Neuronal stem cell (in vitro differentiated cells): ENCODE results near the gene NKIRAS2.

ENCODE experiments used
- DNase-seq: peaks from one replicate; pipeline ENCODE4 v3.0.0-alpha.2; 2013; ENCODE audit warnings: low spot score
- H2AFZ ChIP-seq: one replicate; pipeline ENCODE4 v1.6.1; 2013; ENCODE audit warnings: mild to moderate bottlenecking, low read length, inconsistent platforms
- H2AK5ac ChIP-seq: 2 replicates; pipeline ENCODE4 v1.6.1; 2013; ENCODE audit warnings: low read depth, mild to moderate bottlenecking, inconsistent platforms, low read length, moderate library complexity, mixed read lengths
- H2BK120ac ChIP-seq: 2 replicates; pipeline ENCODE4 v1.6.1; 2013; ENCODE audit warnings: low read depth, mild to moderate bottlenecking, inconsistent platforms, low read length, moderate library complexity, mixed read lengths
- H2BK12ac ChIP-seq: one replicate; pipeline ENCODE4 v1.6.1; 2013; ENCODE audit warnings: low read length, inconsistent platforms
- H2BK15ac ChIP-seq: 2 replicates; pipeline ENCODE4 v1.6.1; 2013; ENCODE audit warnings: mild to moderate bottlenecking, low read length, inconsistent platforms, mixed read lengths
- H2BK5ac ChIP-seq: one replicate; pipeline ENCODE4 v1.6.1; 2013; ENCODE audit warnings: inconsistent platforms, mild to moderate bottlenecking, low read length, moderate library complexity
- H3K14ac ChIP-seq: one replicate; pipeline ENCODE4 v1.6.1; 2013; ENCODE audit warnings: low read length, inconsistent platforms
- H3K18ac ChIP-seq: 2 replicates; pipeline ENCODE4 v1.6.1; 2013; ENCODE audit warnings: low read length, inconsistent platforms
- H3K23ac ChIP-seq: 2 replicates; pipeline ENCODE4 v1.6.1; 2013; ENCODE audit warnings: low read depth, mild to moderate bottlenecking, mixed read lengths, low read length, inconsistent platforms; ENCODE audit not compliant: poor library complexity
- H3K27ac ChIP-seq: replicated peaks from 3 replicates; pipeline ENCODE4 v1.5.1; 2013; ENCODE audit warnings: low read length, inconsistent platforms
- H3K27me3 ChIP-seq, 3 experiments: 2 replicates each; pipeline ENCODE4 v1.6.1; 2013; ENCODE audit warnings: low read length in 3 of 3, mild to moderate bottlenecking in 2 of 3, inconsistent platforms in 1 of 3, low read depth in 1 of 3, mixed read lengths in 1 of 3, moderate library complexity in 1 of 3; ENCODE audit not compliant: control insufficient read depth in 3 of 3, insufficient read depth in 3 of 3
- H3K36me3 ChIP-seq, 2 donors: replicated peaks in 1 of 2; 2 replicates each; pipeline ENCODE4 v1.6.1; 2013; ENCODE audit warnings: low read length in 2 of 2; ENCODE audit not compliant: control insufficient read depth in 2 of 2, insufficient read depth in 2 of 2
- H3K4ac ChIP-seq: 2 replicates; pipeline ENCODE4 v1.6.1; 2013; ENCODE audit warnings: inconsistent platforms, mild to moderate bottlenecking, low read length, moderate library complexity
- H3K4me1 ChIP-seq, 2 donors: 1 replicate in 1 of 2; 2 replicates in 1 of 2; pipeline ENCODE4 v1.6.1; 2013; ENCODE audit warnings: low read length in 2 of 2, low read depth in 1 of 2; ENCODE audit not compliant: control insufficient read depth in 2 of 2, insufficient read depth in 1 of 2
- H3K4me2 ChIP-seq: one replicate; pipeline ENCODE4 v1.6.1; 2013; ENCODE audit warnings: mild to moderate bottlenecking, low read length, inconsistent platforms; ENCODE audit not compliant: insufficient read depth, poor library complexity, severe bottlenecking
- H3K4me3 ChIP-seq, 2 donors: 2 replicates each; pipeline ENCODE4 v1.5.1; 2013; ENCODE audit warnings: low read length in 2 of 2, mild to moderate bottlenecking in 2 of 2, inconsistent platforms in 1 of 2, moderate library complexity in 1 of 2
- H3K79me1 ChIP-seq: one replicate; pipeline ENCODE4 v1.6.1; 2013; ENCODE audit warnings: low read depth, mild to moderate bottlenecking, inconsistent platforms, low read length, moderate library complexity
- H3K9ac ChIP-seq: one replicate; pipeline ENCODE4 v1.6.1; 2013; ENCODE audit warnings: mild to moderate bottlenecking, low read depth, low read length, inconsistent platforms; ENCODE audit not compliant: poor library complexity
- H3K9me3 ChIP-seq, 2 donors: replicated peaks in 1 of 2; 2 replicates each; pipeline versions ENCODE3 to v1.6.1; 2013; ENCODE audit warnings: low read length in 2 of 2, mild to moderate bottlenecking in 2 of 2, inconsistent platforms in 1 of 2, low read depth in 1 of 2, mixed read lengths in 1 of 2, moderate library complexity in 1 of 2; ENCODE audit not compliant: control insufficient read depth in 2 of 2, insufficient read depth in 1 of 2
- H4K8ac ChIP-seq: one replicate; pipeline ENCODE4 v1.6.1; 2013; ENCODE audit warnings: low read depth, mild to moderate bottlenecking, inconsistent platforms, low read length, moderate library complexity
- H4K91ac ChIP-seq: one replicate; pipeline ENCODE4 v1.6.1; 2013; ENCODE audit warnings: low read length, low read depth, mild to moderate bottlenecking, inconsistent platforms; ENCODE audit not compliant: poor library complexity
- WGBS, 2 donors: extraction: QIAGEN DNeasy Blood & Tissue Kit; methylation state at CpG; one replicate each; pipeline ENCODE4 v1.1.7; 2013; ENCODE audit warnings: missing lambda C conversion rate in 2 of 2, mixed read lengths in 1 of 2; ENCODE audit not compliant: insufficient read length in 2 of 2, insufficient replicate concordance in 1 of 2; ENCODE audit errors: extremely low coverage in 2 of 2; 5-methylcytosine and 5-hydroxymethylcytosine counted together

The NKIRAS2 gene

DNA sequence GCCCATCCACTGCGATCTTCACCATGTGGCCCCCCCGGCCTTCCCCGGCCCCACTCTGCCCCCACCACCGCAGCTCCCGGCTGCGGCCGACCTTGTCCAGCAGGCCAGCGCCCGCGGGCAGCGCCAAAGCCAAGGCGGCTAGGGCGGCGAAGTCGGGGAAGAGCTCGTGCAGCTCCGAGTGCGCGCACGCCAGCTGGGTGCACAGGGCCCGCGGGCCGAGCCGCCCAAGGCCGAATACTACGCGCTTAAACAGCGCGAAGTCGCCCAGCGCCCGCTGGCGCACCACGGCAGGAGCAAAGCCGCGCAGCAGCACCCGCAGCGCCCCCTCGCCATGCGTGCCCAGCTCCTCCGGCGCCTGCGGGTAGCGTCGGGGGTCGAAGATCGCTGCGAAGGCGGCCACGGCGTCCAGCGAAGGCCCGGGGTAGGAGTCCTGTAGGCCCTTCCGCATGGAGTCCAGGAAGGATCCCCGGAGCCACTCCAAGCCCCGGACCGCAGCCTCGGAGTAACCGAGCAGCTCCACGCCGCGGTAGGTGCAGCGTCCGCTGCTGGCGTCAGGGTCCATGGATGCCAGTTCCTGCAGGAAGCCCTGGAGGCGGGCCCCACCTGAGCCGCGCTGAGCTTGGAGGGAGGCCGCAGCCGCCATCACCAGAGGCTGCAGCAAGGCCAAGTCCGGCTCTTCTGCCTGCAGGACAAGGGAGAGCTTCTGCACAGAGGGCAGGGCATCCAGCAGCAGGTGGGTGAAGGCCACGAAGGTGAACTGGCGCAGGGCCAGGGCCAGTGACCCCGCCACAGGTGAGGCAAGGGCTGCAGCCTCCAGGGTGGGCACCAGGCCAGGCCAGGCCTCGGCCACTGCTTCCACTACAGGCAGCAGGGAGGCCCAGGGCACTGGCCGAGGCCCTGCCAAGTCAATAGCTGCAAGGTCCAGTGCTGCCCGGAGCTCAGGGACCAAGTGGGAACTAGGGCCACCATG, 20.2 kb downstream of the NKIRAS2 start:
- Histone ChIP-seq H4K8ac (peak overlapping the region; percentile 17), H3K18ac (peak overlapping the region; percentile 64), H3K36me3 (peaks cover 0 to 2% of the 10 kb centered on the region in 2 donors), H2BK15ac (no peak overlapping the region), H3K79me1 (no peaks in the 10 kb centered on the region), H3K27ac (no peak overlapping the region), H2BK5ac (no peak overlapping the region), H3K23ac (no peak overlapping the region), H4K91ac (no peak overlapping the region), H3K4me2 (no peak overlapping the region), H3K9ac (no peak overlapping the region), H3K4me3 (no peak overlapping the region), H3K4me1 (peaks cover 6 to 15% of the 10 kb centered on the region in 2 donors), H2BK12ac (no peak overlapping the region), H3K14ac (no peak overlapping the region), H2AFZ (no peak overlapping the region), H3K9me3 (no peaks in the 10 kb centered on the region), H2BK120ac (no peak overlapping the region), H3K27me3 (no peaks in the 10 kb centered on the region), H2AK5ac (no peak overlapping the region), H3K4ac (no peak overlapping the region)
- WGBS, 2 donors = no CpG with 5 or more reads among the region's 77 CpGs
- no peak for DNase-seq

GRCh38 chr17:42040818-42041217, 20.9 kb downstream of the NKIRAS2 start:
- Histone ChIP-seq H3K4me2 (no peak overlapping the region), H2BK5ac (no peak overlapping the region), H2BK12ac (peak overlapping the region; percentile 54), H3K27ac (no peak overlapping the region), H3K4me3 (no peak overlapping the region), H3K36me3 (peaks cover 0 to 2% of the 10 kb centered on the region in 2 donors), H2BK15ac (no peak overlapping the region), H4K8ac (peak overlapping the region; percentile 17), H3K18ac (no peak overlapping the region), H2BK120ac (no peak overlapping the region), H2AFZ (no peak overlapping the region), H3K14ac (no peak overlapping the region), H2AK5ac (no peak overlapping the region), H4K91ac (no peak overlapping the region), H3K9ac (no peak overlapping the region), H3K27me3 (no peaks in the 10 kb centered on the region), H3K79me1 (no peaks in the 10 kb centered on the region), H3K9me3 (no peaks in the 10 kb centered on the region), H3K23ac (no peak overlapping the region), H3K4ac (no peak overlapping the region), H3K4me1 (peaks cover 6 to 15% of the 10 kb centered on the region in 2 donors)
- whole genome bisulfite sequencing, 2 donors = no CpG with 5 or more reads among the region's 10 CpGs
- DNase-seq = no peak

DNA sequence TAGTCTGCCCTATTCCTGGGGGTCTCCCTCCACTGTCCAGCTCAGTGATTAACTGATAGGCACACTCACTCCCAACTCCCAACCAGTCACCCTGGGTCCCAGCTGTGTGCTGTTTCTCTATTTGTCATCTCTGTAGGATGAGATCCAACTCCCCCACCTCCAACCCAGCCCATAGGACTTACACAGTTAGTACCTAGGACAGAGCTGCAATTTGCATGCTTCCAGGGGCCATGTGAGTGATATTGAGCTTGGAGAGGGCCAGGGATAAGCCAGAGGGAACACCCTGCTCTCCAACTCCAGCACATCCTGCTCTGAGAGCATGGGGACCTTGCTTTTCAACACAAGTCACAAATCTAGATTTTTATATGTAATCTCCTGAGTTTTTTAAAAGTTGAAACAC, 21.7 kb downstream of the NKIRAS2 start:
- H3K36me3 ChIP-seq = peaks cover 0 to 2% of the 10 kb centered on the region in 2 donors
- H3K23ac ChIP-seq = no peak overlapping the region
- no peak overlapping the region for H2BK5ac ChIP-seq
- no peak for DNase-seq
- no peak overlapping the region for H3K18ac ChIP-seq
- H2BK120ac ChIP-seq = no peak overlapping the region
- no peak overlapping the region for H3K4me3 ChIP-seq
- H2AK5ac ChIP-seq = no peak overlapping the region
- H2AFZ ChIP-seq = no peak overlapping the region
- H3K4ac ChIP-seq = no peak overlapping the region
- no peaks in the 10 kb centered on the region for H3K27me3 ChIP-seq
- no peaks in the 10 kb centered on the region for H3K9me3 ChIP-seq
- no peaks in the 10 kb centered on the region for H3K79me1 ChIP-seq
- H3K4me1 ChIP-seq = peaks cover 6 to 13% of the 10 kb centered on the region in 2 donors
- H3K4me2 ChIP-seq = no peak overlapping the region
- H4K8ac ChIP-seq = no peak overlapping the region
- no peak overlapping the region for H3K27ac ChIP-seq
- H2BK15ac ChIP-seq = no peak overlapping the region
- H4K91ac ChIP-seq = no peak overlapping the region
- H2BK12ac ChIP-seq = no peak overlapping the region
- no peak overlapping the region for H3K9ac ChIP-seq
- no peak overlapping the region for H3K14ac ChIP-seq

GRCh38 chr17:42042598-42043319, 22.9 kb downstream of the NKIRAS2 start:
- no CpG with 5 or more reads among the region's 20 CpGs for WGBS, 2 donors
- no peak overlapping the region for H3K27ac ChIP-seq
- no peak overlapping the region for H3K4me2 ChIP-seq
- no peak overlapping the region for H4K8ac ChIP-seq
- H3K9ac ChIP-seq = no peak overlapping the region
- peaks cover 0 to 2% of the 10 kb centered on the region in 2 donors for H3K36me3 ChIP-seq
- H3K4ac ChIP-seq = no peak overlapping the region
- no peak overlapping the region for H4K91ac ChIP-seq
- no peak overlapping the region for H3K14ac ChIP-seq
- no peak overlapping the region for H2BK120ac ChIP-seq
- H2AFZ ChIP-seq = no peak overlapping the region
- H3K4me1 ChIP-seq = peaks cover 0 to 2% of the 10 kb centered on the region in 2 donors
- H3K27me3 ChIP-seq = no peaks in the 10 kb centered on the region
- no peak overlapping the region for H3K18ac ChIP-seq
- H3K79me1 ChIP-seq = no peaks in the 10 kb centered on the region
- no peak overlapping the region for H3K23ac ChIP-seq
- no peak overlapping the region for H2BK5ac ChIP-seq
- peak overlapping the region in 1 of 2 donors; percentile 38 for H3K4me3 ChIP-seq
- no peaks in the 10 kb centered on the region for H3K9me3 ChIP-seq
- no peak overlapping the region for H2AK5ac ChIP-seq
- no peak for DNase-seq
- H2BK15ac ChIP-seq = no peak overlapping the region
- no peak overlapping the region for H2BK12ac ChIP-seq
